Transverse colon (tissue), 4 donors: ENCODE measurements around the gene MAIP1. TPM values are rescaled to one million over a fixed set of nuclear protein-coding genes. Genes with fewer than 3 reads are reported as not detected.
"Not testable (repeated sequence)": the region's sequence is repeated elsewhere in the genome, so short reads cannot be mapped to it uniquely, and the experiment has no call there.

Experiments
- DNase-seq: peaks from one replicate; pipeline ENCODE4 v3.0.0-alpha.2; 2019
- H3K27ac ChIP-seq, 4 donors: fragments of 200-600 bp; sonication (generic); 2 replicates each; pipeline ENCODE4 v1.5.1; 2016 to 2018; ENCODE audit warnings: inconsistent platforms in 4 of 4
- H3K27me3 ChIP-seq: fragments of 200-600 bp; sonication (generic); 2 replicates; pipeline ENCODE4 v1.5.1; 2017; ENCODE audit warnings: inconsistent platforms
- H3K36me3 ChIP-seq, 4 donors: fragments of 200-600 bp; sonication (generic); 2 replicates each; pipeline ENCODE4 v1.5.1; 2017 to 2019; ENCODE audit warnings: inconsistent platforms in 4 of 4
- H3K4me1 ChIP-seq, 4 donors: fragments of 200-600 bp; sonication (generic); 2 replicates each; pipeline ENCODE4 v1.5.1; 2017 to 2020; ENCODE audit warnings: inconsistent platforms in 4 of 4
- H3K4me3 ChIP-seq, 4 donors: fragments of 200-600 bp; sonication (generic); 1 replicate in 1 of 4; 2 replicates in 3 of 4; pipeline versions ENCODE4 v1.5.1 to v1.6.1; 2017 to 2019; ENCODE audit warnings: inconsistent platforms in 4 of 4
- H3K9me3 ChIP-seq, 2 donors: fragments of 200-600 bp; sonication (generic); 2 replicates each; pipeline ENCODE4 v1.5.1; 2017 to 2019; ENCODE audit warnings: inconsistent platforms in 2 of 2
- CTCF ChIP-seq, 5 experiments: fragments of 200-600 bp in 3 of 5; fragments of 450-650 bp in 2 of 5; sonication (generic) in 3 of 5; IDR thresholded peaks; 1 replicate in 2 of 5; 2 replicates in 3 of 5; pipeline ENCODE4 v1.5.1; 2016 to 2017; ENCODE audit warnings: antibody characterized with exemption in 5 of 5, inconsistent platforms in 3 of 5, mild to moderate bottlenecking in 2 of 5, moderate library complexity in 1 of 5
- EP300 ChIP-seq: sonication (generic); formaldehyde crosslinking; IDR thresholded peaks from one replicate; pipeline ENCODE4 v1.6.1; 2017; ENCODE audit warnings: antibody characterized with exemption, low read depth
- POLR2A ChIP-seq: fragments of 450-650 bp; IDR thresholded peaks from one replicate; pipeline ENCODE4 v1.6.1; 2016; ENCODE audit warnings: antibody characterized with exemption, mild to moderate bottlenecking, moderate library complexity
- POLR2AphosphoS5 ChIP-seq, 3 donors: sonication (generic); formaldehyde crosslinking; IDR thresholded peaks; one replicate each; pipeline ENCODE4 v1.6.1; 2016; ENCODE audit warnings: antibody characterized with exemption in 3 of 3
- WGBS, 2 donors: methylation state at CpG; one replicate each; pipeline ENCODE4 v1.1.5; 2018; ENCODE audit warnings: low coverage in 1 of 2; 5-methylcytosine and 5-hydroxymethylcytosine counted together
- in situ Hi-C, 4 donors: fragments of 200-750 bp; cut with MboI; loops; one replicate each; pipeline versions ENCODE4 v1.15.0 to v1.15.1; 2017; ENCODE audit warnings: low sequenced_read_pairs in 3 of 4, low pct_ligation_motif_present in 1 of 4, low pct_unique_long_range_greater_than_20kb in 1 of 4
- intact Hi-C: fragments of 100-400 bp; cut with DNase I; formaldehyde crosslinking; loops from one replicate; pipeline ENCODE4 v1.15.1; 2023; ENCODE audit warnings: low total_unique reads
- total RNA-seq, 4 donors: library from RNA; depleted of rRNA; stranded (reverse); fragments of >200 nt; gene quantifications; one replicate each; pipeline ENCODE4 v1.1.0, GENCODE V29; 2016

The MAIP1 gene
- total RNA-seq, 4 donors from 2014 or later: 19.1 to 104 (median 33.2) TPM

GRCh38 chr2:199911052-199911876, 44.1 kb upstream of the MAIP1 start, which contains the start of gene C2orf69:
C2orf69 (plus strand) TSS chr2:199911293; CDS start chr2:199911439, 146 bp downstream.
- WGBS, 2 donors: 0 to 1% methylated on average over 1 to 67 of the region's 85 CpGs
- no peak for TF ChIP-seq EP300
- peak; percentile 89 for TF ChIP-seq POLR2A
- TF ChIP-seq CTCF (IDR thresholded peaks at IDR 0.05): peak in 3 of 5 experiments; percentile 6 to 24 (median 15)
- peak; percentile 77 to 89 (median 86) for TF ChIP-seq POLR2AphosphoS5 (IDR thresholded peaks at IDR 0.05)
- peaks cover 11 to 25% (median 17%) of the 10 kb centered on the region in 4 donors for H3K4me1 ChIP-seq
- no peaks in the 10 kb centered on the region for H3K27me3 ChIP-seq
- H3K27ac ChIP-seq: peak within 1 kb of the TSS; percentile 99
- H3K36me3 ChIP-seq: peaks cover 0 to under 1% (median 0%) of the 10 kb centered on the region in 4 donors
- no peaks in the 10 kb centered on the region for H3K9me3 ChIP-seq
- in situ Hi-C loops: no loop called here
- H3K4me3 ChIP-seq: peak within 1 kb of the TSS; percentile 76 to 95 (median 86)
- peak; percentile 98 for DNase-seq
- intact Hi-C loops: no loop called here

DNA sequence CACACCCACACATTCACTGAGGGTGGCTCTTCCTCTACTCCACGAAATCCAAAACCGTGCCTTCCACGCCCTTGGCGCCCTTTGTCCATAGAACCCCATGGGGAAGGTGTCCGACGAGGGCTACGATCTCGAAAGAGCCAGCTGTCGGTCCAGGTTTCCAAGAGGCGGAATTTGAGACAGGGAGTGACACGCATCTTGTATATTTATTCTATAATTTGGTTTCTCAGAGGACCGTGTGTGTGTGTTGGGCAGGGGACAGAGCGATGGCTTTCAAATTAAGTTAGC, 43.6 kb upstream of the MAIP1 start:
- intact Hi-C loops (no loop called here), in situ Hi-C loops (no loop called here)
- Histone ChIP-seq H3K27me3 (no peaks in the 10 kb centered on the region), H3K9me3 (no peaks in the 10 kb centered on the region), H3K4me1 (peaks cover 11 to 25% (median 17%) of the 10 kb centered on the region in 4 donors), H3K4me3 (peak overlapping the region; percentile 76 to 95 (median 86)), H3K27ac (peak overlapping the region; percentile 99), H3K36me3 (peaks cover 0 to 6% (median 0%) of the 10 kb centered on the region in 4 donors)
- DNase-seq: no peak
- 0 to 4% methylated on average over 5 to 13 of the region's 13 CpGs for WGBS, 2 donors
- TF ChIP-seq POLR2A (no peak), EP300 (no peak), CTCF (IDR thresholded peaks at IDR 0.05) (no peak), POLR2AphosphoS5 (IDR thresholded peaks at IDR 0.05) (no peak)

DNA sequence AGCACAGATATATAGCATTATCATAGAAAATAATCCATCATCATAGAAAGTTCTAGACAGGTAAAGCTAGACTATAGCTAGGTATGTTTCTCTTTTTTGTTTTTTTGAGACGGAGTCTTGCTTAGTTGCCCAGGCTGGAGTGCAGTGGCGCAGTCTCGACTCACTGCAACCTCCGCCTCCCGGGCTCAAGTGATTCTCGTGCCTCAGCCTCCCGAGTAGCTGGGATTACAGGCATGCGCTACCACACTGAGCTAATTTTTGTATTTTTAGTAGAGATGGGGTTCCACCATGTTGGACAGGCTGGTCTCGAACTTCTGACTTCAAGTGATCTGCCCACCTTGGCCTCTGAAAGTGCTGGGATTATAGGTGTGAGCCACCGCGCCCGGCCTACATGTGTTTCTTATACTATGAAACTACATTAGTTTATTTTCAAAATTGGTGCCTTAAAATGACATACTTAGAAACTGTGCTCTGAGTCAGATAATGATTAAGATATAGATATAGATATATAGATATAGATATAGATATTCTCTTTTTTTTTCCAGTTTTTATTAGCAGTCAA, 42.7 kb upstream of the MAIP1 start:
- in situ Hi-C loops, H3K9me3 ChIP-seq, DNase-seq, intact Hi-C loops, H3K27me3 ChIP-seq: not testable (repeated sequence)
- WGBS, 2 donors: 76 to 90% methylated on average over 5 to 12 of the region's 12 CpGs
- Histone ChIP-seq H3K4me3 (peak overlapping the region in 3 of 4 donors; percentile 76 to 95 (median 77)), H3K4me1 (peaks cover 11 to 25% (median 17%) of the 10 kb centered on the region in 4 donors), H3K36me3 (peaks cover 0 to 10% (median 0%) of the 10 kb centered on the region in 4 donors), H3K27ac (peak overlapping the region; percentile 99)

DNA sequence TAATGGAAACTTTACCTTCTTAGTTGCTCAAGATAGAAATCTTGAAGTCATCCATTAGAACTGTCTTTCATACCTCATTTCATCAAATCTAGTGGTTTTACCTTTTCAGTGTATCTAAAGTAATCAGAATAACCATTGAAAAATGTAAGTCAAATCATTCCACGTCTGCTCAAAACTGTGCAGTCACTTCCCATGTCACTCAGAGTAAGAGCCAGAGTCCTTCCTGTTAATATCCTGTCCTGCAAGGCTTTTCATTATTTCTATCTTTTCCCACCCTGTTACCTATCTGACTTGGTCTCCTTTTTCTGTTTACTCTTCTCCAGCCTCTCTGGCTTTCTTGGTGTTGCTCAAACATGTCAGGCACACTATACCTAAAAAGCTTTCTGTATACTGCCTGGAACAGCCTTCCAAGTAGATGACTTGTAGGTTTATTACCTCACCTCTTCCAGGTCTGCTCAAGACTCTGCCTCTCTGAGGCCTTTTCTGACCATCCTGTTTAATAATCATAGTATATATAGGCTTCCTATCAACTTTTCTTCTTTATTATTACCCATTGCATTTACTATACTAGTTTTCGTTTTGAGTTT, 40.9 kb upstream of the MAIP1 start:
- H3K36me3 ChIP-seq: peaks cover 0 to 20% (median 0%) of the 10 kb centered on the region in 4 donors
- peaks cover 11 to 25% (median 17%) of the 10 kb centered on the region in 4 donors for H3K4me1 ChIP-seq
- DNase-seq: no peak
- WGBS, 2 donors: 70 to 95% methylated on average over 2 of the region's 2 CpGs
- intact Hi-C loops: no loop called here
- H3K9me3 ChIP-seq: no peaks in the 10 kb centered on the region
- TF ChIP-seq POLR2A (no peak), CTCF (IDR thresholded peaks at IDR 0.05) (no peak)
- no peak overlapping the region for H3K4me3 ChIP-seq
- no peaks in the 10 kb centered on the region for H3K27me3 ChIP-seq
- H3K27ac ChIP-seq: no peak overlapping the region
- in situ Hi-C loops: no loop called here
